ENCODE data around the gene SPRR4. TPM values are rescaled to one million over a fixed set of nuclear protein-coding genes. Genes with fewer than 3 reads are reported as not detected.

Gene SPRR4
- not detected for polyA plus RNA-seq (2013, experiment 1 of 2; ENCODE audit: insufficient read length)
- polyA plus RNA-seq (2013, experiment 2 of 2; ENCODE audit: insufficient read length), result not detected

- DNase-seq, result no peak
Measured at GRCh38 chr1:152970495-152970894, at the start of gene SPRR4. SPRR4 (plus strand) TSS chr1:152970648; CDS start chr1:152971891, 1,243 bp downstream.

- no peak for DNase-seq
Measured at GRCh38 chr1:152924191-152924590, 46.3 kb upstream of the SPRR4 start.

DNA sequence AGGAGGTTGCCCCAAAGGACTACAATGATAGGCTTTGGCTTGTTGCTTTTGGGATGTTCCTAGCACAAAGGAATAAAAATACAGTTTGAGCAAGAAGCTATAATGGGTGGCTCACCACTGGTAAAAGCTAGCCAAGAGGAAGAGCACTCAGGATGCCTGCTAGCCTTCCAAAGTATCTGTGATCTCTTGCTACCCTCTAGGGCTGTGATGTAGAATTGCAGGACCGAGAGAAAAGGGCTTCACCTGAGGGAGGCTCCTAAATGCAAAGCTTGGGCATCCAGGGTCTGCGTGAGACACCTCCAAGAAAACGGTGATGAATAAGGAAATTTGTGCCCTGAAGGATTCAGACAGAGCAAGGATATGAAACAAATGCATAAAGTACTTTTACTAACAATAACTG is 44.4 kb upstream of the SPRR4 start:
- peak; percentile 37 for DNase-seq

DNA sequence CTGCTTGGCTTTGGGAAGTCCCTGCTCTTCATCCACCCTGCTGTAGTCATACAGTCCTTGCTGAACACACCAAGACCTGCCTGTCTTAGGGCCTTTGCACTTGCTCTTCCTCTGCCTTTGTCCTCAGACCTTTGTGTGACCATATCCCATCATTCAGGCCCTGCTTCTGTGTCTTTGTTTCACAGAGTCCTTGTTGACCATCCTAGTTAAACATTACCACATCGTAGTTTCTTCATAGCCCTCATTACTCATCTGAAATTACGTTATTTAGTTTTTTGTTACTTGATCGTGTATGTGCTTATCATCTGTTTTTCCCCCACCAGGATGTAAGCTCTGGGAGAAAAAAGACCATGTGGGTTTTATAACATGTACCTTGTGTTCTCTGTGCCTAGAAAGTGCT is 41.8 kb upstream of the SPRR4 start:
- no peak for DNase-seq

DNA sequence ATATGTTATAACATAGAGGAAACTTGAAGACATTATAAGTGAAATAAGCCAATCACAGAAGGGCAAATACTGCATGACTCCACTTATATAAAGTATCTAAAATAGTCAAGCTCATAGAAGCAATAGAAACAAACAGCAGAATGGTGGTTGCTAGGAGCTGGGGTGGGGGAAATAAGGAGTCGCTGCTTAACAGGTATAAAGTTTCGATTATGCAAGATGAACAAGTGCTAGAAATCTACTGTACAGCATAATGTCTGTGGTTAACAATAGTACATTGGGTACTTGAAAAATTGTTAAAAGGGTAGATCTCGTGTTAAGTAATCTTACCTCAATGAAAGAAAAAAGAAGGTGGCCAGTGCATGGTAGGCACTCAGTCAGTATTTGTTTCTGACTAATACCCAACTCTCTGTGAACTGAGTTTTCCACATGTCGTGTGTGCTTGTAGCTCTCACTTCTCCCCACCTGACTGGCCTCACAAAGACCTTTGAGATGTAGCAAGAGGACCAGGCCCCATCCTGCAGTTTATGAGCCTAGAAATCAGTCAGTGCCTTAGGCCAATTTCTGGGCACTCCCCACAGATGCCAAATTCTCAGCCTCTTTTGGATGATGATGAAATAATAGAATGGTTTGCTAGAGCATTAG is 38.2 kb upstream of the SPRR4 start:
- no peak for DNase-seq

DNA sequence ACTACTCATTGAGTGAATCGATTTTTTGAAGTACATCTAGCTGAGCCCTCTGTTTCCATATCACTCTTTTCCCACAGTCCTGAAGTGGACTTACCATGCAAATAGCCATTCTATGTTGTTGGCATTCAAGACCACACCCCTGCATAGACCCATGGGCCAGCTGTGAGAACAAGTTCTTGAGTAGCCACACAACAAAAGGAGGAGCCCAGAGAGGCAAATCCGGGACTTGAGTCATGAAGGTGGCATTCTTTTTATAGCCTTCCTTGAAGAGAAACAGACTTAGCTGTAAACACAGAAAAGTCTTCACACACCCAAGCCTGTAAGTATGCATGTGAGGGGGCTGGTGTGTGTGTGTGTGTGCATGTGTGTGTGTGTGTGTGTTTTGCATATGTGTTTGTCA is 37.3 kb upstream of the SPRR4 start:
- DNase-seq, result no peak

- no peak for DNase-seq
Measured at GRCh38 chr1:152940614-152941013, 29.8 kb upstream of the SPRR4 start.

DNA sequence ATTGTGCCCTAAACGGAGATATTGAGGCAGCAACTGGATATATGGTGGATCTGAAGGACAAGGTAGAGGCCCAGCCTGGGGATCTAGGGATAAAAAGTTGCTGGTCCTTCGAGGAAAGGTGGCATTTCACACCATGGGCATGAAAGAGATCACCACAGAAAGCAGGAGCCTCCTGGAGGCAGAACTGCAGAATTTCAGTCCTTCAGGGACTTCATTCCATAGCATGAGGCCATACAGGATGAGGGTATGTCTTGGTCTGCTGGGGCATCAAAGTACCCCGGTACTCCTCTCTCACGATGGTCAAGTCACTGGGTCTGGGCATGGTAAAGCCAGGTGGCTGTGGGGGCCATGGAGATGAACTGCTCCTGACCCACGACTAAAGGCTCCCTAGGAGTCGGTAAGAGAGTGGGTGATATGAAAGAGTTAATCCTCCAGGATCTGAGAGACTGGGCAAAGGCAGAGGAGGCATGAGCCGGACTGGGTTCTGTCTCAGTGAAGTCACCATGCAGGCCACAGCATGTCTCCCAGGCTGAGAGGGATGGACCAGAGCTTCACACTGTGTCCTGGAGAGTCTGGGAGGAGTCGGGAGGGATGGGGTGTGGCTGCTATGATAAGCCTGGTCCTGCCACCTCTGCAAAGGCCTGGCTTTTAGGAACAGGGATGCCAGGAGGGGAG is 29.3 kb upstream of the SPRR4 start:
- no peak for DNase-seq

DNA sequence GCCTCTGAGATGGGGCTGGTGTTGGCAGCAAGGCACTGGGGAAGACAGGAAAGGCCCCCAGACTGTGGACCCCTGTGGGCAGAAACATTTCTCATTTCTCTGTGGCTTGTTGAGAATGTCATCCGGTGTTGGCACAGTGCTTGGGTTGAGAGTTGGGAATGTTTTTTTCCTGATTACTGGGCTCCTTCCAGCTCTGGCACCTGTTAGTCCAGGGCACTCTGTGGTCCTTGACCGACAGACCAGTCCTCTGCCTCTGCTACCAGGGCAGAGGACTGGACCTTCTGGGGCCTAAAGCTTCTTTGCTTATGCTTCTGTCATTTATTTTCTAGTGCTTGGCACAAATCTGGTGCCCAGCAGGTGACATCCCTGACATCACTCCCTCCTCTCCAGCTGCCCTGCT is 28.3 kb upstream of the SPRR4 start:
- no peak for DNase-seq

DNA sequence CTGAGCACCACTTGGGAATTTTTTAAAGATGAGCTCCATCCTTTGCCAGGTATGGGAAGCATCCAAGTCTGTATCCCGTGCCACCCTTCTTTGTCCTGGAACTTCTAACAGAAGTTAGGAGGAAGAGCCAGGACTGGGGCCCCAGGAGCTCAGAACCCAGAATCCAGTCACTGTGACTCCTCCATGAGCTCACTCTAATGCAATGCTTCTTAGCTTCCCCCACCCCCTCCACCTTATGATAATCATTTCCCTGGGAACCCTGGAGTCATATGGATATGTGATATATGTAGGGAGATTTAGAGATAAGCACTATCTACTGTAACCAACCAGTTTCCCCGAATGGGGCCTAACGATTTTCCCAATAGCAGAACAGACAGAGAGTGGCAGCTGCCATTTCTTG is 24.2 kb upstream of the SPRR4 start:
- no peak for DNase-seq

DNA sequence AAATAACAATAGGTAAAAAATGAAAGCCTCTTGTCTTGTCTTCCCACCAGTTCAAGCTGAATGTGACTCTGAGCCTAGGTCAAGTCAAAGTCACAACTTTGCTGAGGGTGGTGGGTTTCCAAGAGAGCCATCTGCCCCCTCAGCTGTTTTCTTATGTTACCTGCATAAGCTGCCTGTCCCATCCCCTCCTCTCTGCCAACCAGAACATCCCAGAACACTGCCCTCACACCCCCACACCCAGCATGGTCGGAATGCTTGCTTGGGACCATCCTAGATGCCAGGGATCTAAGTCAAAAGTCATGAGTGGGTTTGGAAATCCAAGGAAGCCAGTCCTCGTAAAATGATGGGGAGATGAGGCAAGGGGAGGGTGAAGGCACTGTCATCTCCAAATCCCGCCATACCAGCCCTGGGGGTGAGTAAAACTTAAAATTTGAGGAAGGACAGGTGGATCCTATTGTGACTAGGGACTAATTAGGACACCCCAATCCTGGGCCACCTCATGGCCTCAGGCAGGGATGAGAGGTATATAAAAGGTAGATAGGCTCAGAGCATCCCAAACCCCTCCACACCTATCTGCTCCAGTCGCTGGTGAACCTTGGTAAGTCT is 23.7 kb upstream of the SPRR4 start, which contains the start of gene SPRR5:
Gene SPRR5, plus strand, starts transcription at position 556 of the 606 bp plus-strand sequence. CDS start 1,349 bp downstream, outside the sequence.
- DNase-seq, result no peak

GRCh38 chr1:152951711-152952110 is 18.7 kb upstream of the SPRR4 start:
- DNase-seq, result no peak

DNA sequence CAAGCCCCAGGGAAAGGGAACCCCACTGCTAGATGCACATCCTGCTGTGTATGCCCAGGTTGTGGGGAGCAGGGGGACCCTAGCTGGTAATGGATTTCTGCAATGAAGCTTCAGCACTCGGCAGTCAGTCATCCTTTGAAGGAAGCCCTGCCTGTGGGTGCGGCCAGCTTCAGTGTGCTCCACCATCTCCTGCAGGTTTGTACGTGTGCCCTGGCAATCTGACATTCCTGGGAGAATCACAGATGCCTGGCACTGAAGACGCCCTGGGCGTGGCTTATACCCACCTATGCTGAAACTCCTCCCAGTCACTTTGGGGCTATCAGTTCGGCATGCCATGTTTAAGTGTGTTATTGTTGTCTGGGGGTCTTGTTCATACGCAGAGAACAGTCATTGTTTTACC is 16.7 kb upstream of the SPRR4 start:
- no peak for DNase-seq

GRCh38 chr1:152954436-152954835 is 16.0 kb upstream of the SPRR4 start:
- no peak for DNase-seq

- no peak for DNase-seq
Measured at GRCh38 chr1:152957561-152957960, 12.9 kb upstream of the SPRR4 start.

GRCh38 chr1:152959273-152959672 is 11.2 kb upstream of the SPRR4 start:
- DNase-seq, result no peak

GRCh38 chr1:152959801-152960451 is 10.5 kb upstream of the SPRR4 start:
- DNase-seq, result no peak

- no peak for DNase-seq
Measured at GRCh38 chr1:152960452-152961044, 9.9 kb upstream of the SPRR4 start.

DNA sequence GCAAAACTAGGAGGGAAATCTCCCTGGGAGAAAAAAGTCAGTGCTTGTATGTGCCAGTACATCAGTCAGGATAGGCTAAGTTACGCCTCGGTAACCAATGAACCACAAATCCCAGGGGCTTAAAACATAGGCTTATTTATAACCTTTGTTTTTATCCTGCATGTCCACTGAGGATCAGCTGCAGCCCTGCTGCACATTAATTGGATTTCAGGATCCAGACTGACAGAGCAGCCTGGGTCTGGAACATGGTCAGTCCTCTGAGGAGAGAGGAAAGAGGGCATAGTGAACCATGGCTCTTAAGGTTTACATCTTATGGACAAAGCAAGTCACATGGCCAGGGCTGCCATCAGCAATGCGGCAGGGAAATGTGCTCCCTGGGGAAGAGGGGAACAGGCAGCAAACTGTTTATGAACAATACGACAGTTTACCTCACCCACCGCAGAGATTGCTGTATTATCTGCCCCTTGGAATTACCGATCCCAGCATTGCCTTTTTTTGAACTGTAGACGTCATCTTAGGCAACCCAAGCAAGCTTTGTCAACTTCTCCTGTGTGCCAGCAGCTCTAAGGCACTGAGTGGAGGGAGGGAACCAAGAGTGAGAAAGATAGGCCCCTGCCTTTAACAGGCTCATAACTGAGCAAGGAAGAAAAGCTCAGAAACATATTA is 9.1 kb upstream of the SPRR4 start:
- no peak for DNase-seq

DNA sequence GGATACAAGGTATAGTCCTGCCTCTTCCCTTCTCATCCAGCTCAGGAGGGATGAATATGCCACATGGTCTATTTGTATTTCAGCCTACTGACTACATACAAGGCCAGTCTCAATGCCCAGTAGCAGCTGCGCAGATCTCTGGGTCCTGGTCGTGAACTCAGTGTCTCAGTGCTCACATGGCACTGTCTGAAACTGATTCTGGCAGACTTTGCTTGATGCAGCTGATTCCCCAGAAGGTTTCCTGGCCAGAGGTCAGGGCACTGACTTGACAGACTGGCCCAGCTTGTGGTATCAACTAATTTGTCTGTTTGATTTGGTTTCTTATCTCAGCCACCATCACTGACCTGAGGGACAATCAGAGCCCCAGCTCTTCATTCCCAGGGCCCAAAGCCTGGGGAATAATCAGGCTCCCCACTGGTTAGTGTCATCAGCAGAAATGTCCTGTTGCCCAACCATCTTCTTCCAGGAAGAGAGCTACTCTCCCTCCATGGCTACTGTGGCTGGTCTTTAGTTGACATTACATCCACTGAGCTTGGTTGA is 7.5 kb upstream of the SPRR4 start:
- DNase-seq, result no peak

GRCh38 chr1:152964536-152964935 is 5.9 kb upstream of the SPRR4 start:
- no peak for DNase-seq

DNA sequence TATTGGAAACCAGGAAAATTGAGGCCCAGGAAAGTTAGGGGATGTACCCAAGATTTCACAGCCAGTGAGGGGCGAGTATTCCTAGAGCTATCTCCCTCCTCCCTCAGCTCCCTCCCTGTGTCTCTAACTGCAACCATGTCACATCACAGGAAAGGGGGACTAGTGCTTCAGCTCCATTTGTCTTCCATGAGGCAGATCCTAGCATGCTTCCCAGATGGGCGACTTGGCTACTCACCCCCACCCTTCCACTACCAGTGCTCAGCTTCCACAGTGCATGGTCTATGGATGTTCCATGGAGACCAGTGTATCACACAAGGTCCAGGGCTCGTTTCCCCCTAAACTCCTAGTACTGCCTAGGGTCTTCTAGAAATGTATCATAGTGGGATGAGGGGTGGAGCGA is 4.6 kb upstream of the SPRR4 start:
- DNase-seq, result no peak

All from fibroblast of skin of back (primary cell).